GM18517 (cell line): ENCODE data around the gene MPZL1.

Experiments used
- ATAC-seq: cut with Tn5 transposase; IDR thresholded peaks from one replicate; pipeline ENCODE4 v1.9.1; 2021; ENCODE audit warnings: mild to moderate bottlenecking, moderate library complexity; ENCODE audit not compliant: unreplicated experiment

The MPZL1 gene

GRCh38 chr1:167695147-167695546 lies 26.6 kb upstream of the MPZL1 start:
- no peak for ATAC-seq

DNA sequence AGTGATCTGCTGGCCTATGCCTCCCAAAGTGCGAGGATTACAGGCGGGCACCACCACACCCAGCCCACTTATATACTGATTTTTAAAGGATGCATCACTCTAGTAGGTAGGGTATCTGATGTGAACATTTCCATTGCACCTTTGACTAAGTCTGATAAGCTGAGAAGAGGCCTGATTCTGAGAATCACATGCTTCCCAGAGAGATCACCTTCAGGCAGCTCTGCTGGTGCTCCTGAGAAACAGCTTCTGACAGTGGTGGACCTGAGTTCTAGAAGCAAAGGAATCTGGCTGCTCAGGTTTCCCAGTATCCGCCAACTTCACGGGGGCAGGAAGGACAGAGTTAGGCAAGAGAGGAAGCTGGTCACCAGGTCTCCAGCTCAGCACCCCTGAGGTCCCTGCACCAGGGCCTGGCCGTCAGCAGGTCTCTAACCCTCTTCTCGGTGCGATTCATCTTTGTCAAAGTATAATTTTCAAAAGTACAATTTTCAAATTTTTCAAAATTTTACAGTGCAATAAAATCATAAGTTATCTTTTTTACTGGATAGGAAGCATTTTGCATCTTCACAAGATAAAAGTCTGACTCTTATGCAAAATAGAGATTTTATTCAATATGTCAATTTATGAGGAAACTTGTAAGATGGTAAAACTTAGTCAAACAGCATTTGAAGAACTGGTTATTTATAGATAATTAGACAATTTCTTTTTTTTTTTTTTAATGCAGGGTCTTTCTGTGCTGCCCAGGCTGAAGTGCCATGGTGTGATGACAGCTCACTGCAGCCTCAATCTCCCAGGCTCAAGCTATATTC lies 25.8 kb upstream of the MPZL1 start:
- ATAC-seq, result no peak

DNA sequence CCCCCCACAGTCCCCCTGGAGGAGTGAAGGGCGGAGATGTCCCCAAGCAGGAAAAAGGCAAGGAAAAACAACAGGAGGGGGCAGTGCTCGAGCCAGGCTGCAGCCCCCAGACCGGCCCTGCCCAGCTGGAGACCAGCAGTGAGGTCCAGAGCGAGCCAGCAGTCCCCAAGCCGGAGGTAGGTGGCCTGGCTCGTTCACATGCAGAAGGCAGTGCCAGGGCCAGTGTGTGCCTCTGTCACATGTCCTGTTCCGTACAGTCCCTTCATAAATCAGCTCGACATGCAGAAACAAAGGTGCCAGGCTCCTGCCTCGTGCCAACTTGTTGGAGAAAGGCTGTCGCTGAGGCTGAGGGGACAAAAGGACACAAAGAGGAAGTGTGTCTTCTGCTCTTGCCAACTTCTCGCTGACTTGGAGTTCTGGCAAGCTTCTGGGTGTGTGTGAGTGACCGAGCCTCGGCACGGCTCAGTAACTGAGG lies 24.1 kb upstream of the MPZL1 start:
- ATAC-seq, result no peak

GRCh38 chr1:167698313-167698712 lies 23.5 kb upstream of the MPZL1 start:
- ATAC-seq, result no peak

DNA sequence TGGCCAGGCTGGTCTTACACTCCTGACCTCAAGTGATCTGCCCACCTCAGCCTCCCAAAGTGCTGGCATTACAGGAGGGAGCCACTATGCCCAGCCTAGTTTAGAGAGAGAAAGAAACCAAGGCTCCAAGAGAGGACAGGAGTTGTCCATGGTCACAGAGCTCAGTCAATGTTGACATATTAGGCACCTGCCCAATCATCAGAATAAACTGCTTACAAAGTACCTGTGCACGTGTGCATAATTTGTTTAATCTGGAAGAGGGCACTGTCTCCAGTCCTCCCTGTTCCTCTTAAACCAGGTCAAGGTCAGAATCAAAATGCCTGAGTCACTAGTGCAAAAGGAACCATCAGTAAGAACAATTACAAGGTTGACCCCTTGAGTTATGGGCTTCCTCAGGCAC lies 20.3 kb upstream of the MPZL1 start:
- no peak for ATAC-seq

DNA sequence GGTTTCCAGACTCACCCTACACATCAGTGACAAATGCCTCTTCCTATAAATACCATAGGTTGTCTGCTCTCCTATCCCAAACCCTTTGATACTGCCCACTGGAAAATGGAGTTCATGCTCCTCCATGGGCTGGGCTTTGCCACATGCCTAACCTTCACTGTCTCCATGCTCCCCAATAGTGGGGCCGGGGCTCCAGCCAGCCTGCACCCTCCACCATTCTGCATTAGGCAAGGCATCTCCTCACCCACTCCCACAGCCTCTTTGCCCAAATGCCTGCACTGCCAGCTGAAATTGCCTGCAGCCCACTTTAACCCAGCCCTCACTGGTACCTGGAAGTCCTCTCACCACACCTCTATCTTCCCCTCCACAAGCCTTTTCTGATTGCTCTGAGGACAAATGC lies 18.2 kb upstream of the MPZL1 start:
- no peak for ATAC-seq

- no peak for ATAC-seq
Measured at GRCh38 chr1:167704715-167705114, 17.1 kb upstream of the MPZL1 start.

- ATAC-seq, result no peak
Measured at GRCh38 chr1:167705250-167705649, 16.5 kb upstream of the MPZL1 start.

- ATAC-seq, result no peak
Measured at GRCh38 chr1:167706363-167706762, 15.4 kb upstream of the MPZL1 start.

DNA sequence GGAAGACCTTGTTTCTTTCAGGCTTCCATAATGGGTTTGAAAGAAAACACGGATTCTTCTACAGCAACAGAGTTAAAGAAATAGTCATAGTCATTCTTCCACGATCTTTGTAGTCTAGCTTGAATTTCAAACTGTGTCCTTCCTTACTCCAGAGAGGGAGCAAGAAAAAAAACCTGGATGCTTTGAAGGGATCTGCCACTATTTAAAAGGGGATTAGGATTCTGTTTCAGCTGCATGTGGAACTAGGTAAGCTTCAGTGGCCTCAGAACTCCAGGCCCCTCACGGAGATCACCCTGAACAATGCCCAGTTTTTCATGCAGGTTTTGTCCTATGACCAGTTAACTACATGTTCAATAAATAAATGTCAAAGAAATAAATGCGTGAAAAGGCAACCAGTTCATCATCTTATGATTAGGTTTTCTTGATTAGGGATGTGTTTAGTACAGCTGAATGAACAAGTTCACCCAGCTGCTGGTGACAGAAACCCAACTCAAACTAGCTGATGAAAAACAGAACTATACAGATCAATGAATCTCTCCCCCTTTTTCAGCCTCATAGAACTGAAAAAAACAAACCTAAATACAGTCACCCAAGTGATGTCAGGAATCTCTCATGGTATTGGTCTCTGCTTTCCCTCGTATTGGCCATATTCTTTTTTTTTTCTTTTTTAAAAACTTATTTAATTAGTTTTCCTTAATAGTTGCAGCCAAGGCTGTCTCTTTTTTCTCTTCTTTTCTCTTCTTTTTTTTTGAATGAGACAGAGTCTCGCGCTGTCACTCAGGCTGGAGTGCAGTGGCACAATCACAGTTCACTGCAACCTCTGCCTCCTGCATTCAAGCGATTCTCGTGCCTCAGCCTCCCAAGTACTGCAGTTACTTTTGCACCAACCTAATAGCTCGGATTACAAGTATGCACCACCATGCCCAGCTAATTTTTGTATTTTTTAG lies 14.6 kb upstream of the MPZL1 start:
- ATAC-seq, result no peak

DNA sequence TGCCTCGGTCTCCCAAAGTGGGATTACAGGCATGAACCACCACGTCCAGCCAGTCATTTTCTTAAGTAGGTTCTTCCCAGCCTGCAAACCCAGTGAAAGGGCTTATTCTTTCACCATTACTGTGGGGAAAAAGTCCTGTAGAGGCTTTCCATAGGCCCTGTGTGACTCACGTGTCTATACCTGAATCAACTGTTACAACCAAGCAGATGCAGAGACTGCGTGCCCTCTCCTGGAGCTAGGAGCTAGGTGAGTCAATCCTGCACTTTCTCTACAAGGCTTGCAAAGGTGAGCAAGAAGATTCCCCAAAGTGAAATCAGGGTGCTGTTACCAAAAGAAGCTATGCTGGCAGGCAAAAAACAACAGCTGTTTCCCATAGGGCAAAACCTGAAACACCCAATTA lies 13.8 kb upstream of the MPZL1 start:
- no peak for ATAC-seq

DNA sequence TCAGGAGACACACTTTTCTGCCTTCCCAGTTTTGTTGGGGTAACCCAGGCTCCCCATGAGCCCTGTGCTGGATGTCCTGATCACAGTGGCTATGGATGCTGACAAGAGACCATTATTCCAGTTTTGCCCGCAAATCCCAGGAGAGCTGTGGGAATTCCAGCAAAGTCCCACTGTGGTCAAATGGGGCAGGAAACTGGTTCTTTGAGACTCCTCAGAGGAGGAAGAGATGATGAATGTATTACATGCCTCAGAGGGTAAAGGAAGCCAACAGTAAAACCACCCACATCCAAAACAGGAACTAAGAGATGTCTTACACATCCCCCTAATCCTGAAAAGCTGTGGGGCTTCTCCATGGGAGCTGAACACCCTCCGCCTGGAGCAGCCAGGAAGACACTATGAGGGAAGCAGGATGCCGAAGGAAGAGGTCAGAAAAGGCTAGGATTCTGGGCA lies 12.8 kb upstream of the MPZL1 start:
- ATAC-seq, result no peak

DNA sequence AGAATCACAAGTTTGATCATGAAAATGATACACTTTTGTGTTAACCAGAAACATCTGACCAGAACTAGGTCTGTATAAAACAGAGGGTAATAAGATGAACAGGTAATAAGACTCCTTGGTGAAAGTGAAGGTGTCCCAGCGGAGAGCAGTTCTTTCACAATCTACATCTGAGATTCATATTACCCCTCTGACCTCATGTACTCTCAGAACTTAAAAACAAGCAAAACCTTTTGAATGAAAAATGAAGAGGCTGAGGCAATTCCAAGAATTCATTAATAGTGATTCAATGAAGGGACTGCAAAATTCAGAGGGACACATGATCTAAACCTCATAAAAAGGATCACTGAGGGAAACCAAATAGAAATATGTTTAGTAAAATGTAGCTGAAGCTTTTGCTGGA lies 10.9 kb upstream of the MPZL1 start:
- no peak for ATAC-seq

DNA sequence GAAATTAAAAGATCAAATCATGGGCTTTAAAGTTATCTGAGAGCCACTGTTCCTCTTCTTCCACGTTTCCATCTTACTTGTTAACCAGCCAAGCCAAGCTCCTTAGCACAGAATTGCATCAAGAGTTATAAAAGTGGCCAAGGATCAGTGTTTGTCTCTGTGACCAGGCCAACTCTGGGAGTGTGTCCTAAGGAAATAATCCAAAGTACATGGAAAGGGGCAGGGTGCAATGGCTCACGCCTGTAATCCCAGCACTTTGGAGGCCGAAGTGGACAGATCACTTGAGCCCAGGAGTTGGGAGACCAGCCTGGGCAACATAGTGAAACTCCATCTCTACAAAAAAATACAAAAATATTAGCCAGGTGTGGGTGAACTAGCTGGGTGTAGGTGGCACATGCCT lies 10.0 kb upstream of the MPZL1 start:
- ATAC-seq, result no peak

- no peak for ATAC-seq
Measured at GRCh38 chr1:167713330-167714081, 8.3 kb upstream of the MPZL1 start.

- ATAC-seq, result no peak
Measured at GRCh38 chr1:167714098-167714438, 7.7 kb upstream of the MPZL1 start.

- ATAC-seq, result peak; percentile 48
Measured at GRCh38 chr1:167714439-167715156, 7.2 kb upstream of the MPZL1 start.

- ATAC-seq, result peak; percentile 60
Measured at GRCh38 chr1:167715157-167715999, 6.4 kb upstream of the MPZL1 start.

DNA sequence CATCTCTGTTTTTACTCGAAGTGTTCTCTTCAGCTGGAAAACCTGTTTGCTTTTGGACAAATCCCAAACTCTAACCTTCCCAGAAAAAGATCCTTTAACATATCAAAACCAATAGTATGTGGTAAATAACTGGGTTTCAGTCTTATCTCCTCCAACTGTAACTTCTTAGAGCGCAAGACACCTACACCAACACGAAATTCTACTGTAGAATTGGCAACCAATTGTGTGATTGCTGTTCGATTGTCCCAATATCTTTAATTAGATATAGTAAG lies 5.8 kb upstream of the MPZL1 start:
- ATAC-seq, result no peak

DNA sequence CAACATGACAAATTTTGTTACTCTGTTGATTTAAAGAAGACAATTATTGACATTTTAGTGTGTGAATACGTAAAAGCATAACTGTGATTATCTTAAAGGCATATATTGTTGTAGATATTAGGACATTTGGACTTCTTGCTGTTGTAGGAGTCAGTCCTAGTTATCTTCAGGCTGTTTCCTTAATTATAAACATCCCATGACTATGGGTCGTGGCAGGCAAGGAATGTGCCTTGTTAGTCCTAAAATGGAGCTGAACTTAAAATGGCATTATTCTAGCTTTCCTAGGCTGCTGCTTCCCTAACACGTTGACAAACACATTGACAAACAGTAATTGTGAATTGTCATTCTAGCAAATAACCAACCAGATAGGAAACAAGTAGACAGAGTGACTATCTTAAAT lies 4.4 kb upstream of the MPZL1 start:
- ATAC-seq, result no peak
